Right atrium auricular region (tissue), 2 donors: ENCODE measurements around the gene PZP. TPM values are rescaled to one million over a fixed set of nuclear protein-coding genes. Genes with fewer than 3 reads are reported as not detected.

Experiments used
- DNase-seq: peaks from one replicate; pipeline ENCODE4 v3.0.0-alpha.2; 2019; ENCODE audit warnings: low spot score
- H3K27ac ChIP-seq, 2 donors: fragments of 200-600 bp; sonication (generic); 1 replicate in 1 of 2; 2 replicates in 1 of 2; pipeline ENCODE4 v1.5.1; 2016 to 2019
- H3K27me3 ChIP-seq, 2 donors: fragments of 200-600 bp; sonication (generic); one replicate each; pipeline versions ENCODE4 v1.5.1 to v1.6.0; 2017 to 2019
- H3K36me3 ChIP-seq: fragments of 200-600 bp; sonication (generic); one replicate; pipeline ENCODE4 v1.5.1; 2016
- H3K4me1 ChIP-seq, 2 donors: fragments of 200-600 bp; sonication (generic); one replicate each; pipeline versions ENCODE4 v1.5.1 to v1.6.0; 2017 to 2019
- H3K4me3 ChIP-seq, 2 donors: fragments of 200-600 bp; sonication (generic); 1 replicate in 1 of 2; 2 replicates in 1 of 2; pipeline ENCODE4 v1.5.1; 2017 to 2019; ENCODE audit warnings: mild to moderate bottlenecking in 1 of 2, moderate library complexity in 1 of 2
- H3K9me3 ChIP-seq, 2 donors: fragments of 200-600 bp; sonication (generic); one replicate each; pipeline ENCODE4 v1.5.1; 2019
- CTCF ChIP-seq, 2 donors: fragments of 200-600 bp; sonication (generic); IDR thresholded peaks; one replicate each; pipeline ENCODE4 v1.5.1; 2019; ENCODE audit warnings: antibody characterized with exemption in 2 of 2
- total RNA-seq, 2 donors: library from RNA; depleted of rRNA; stranded (reverse); fragments of >200 nt; gene quantifications; one replicate each; pipeline ENCODE4 v1.1.0, GENCODE V29; 2016

PZP gene
- total RNA-seq, 2 donors from 2014 or later = not detected

- H3K36me3 ChIP-seq = no peaks in the 10 kb centered on the region
- TF ChIP-seq CTCF (IDR thresholded peaks at IDR 0.05) = no peak
- H3K9me3 ChIP-seq = no peaks in the 10 kb centered on the region
- no peak overlapping the region for H3K27ac ChIP-seq
- no peak overlapping the region for H3K4me3 ChIP-seq
- H3K4me1 ChIP-seq = no peaks in the 10 kb centered on the region
- H3K27me3 ChIP-seq = no peaks in the 10 kb centered on the region
- DNase-seq = no peak
Observed at GRCh38 chr12:9252256-9252655, 44.1 kb upstream of the PZP start.

- Histone ChIP-seq H3K27ac (no peak overlapping the region), H3K9me3 (no peaks in the 10 kb centered on the region), H3K4me3 (no peak overlapping the region), H3K4me1 (peaks cover 0 to 8% of the 10 kb centered on the region in 2 donors), H3K36me3 (no peaks in the 10 kb centered on the region), H3K27me3 (no peaks in the 10 kb centered on the region)
- no peak for DNase-seq
- TF ChIP-seq CTCF (IDR thresholded peaks at IDR 0.05) = no peak
Observed at GRCh38 chr12:9248435-9248834, 40.2 kb upstream of the PZP start.

GRCh38 chr12:9244894-9245293 is 36.7 kb upstream of the PZP start:
- no peak overlapping the region for H3K27ac ChIP-seq
- peaks cover 0 to 8% of the 10 kb centered on the region in 2 donors for H3K4me1 ChIP-seq
- H3K9me3 ChIP-seq = no peaks in the 10 kb centered on the region
- H3K4me3 ChIP-seq = no peak overlapping the region
- no peaks in the 10 kb centered on the region for H3K27me3 ChIP-seq
- no peak for TF ChIP-seq CTCF (IDR thresholded peaks at IDR 0.05)
- H3K36me3 ChIP-seq = no peaks in the 10 kb centered on the region
- DNase-seq = no peak

DNA sequence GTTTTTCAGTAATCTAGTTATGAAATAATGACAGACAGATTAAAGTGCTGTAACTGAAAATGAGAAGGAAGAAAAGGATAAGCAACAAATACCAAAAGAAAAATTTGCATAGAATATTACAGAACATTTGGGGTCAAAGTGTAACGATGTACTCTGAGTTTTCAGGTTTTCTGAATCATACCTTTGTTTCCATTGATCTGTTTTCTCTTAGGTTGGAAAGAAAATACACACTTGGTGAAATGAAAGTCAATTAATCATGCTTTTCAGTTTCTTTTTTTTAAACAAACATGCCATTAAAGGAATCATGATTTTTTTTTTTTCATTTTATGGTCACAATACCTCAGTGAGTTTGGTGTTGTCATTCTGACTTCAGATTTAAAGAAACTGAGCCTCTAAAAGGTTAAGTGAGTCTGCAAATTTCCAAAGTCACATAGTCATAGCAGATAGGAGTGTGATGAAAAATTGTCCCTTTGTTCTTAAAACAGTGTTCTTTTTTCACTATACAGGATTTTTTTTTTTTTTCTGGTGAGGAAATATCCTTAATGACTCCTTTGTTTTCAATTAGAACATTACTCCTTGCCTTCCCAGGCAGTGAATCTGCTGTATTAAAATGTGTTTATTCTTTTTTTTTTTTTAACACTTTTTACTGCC is 35.9 kb upstream of the PZP start:
- TF ChIP-seq CTCF (IDR thresholded peaks at IDR 0.05) = no peak
- H3K36me3 ChIP-seq = no peaks in the 10 kb centered on the region
- no peaks in the 10 kb centered on the region for H3K27me3 ChIP-seq
- peaks cover 0 to 8% of the 10 kb centered on the region in 2 donors for H3K4me1 ChIP-seq
- no peak overlapping the region for H3K4me3 ChIP-seq
- no peak overlapping the region for H3K27ac ChIP-seq
- no peaks in the 10 kb centered on the region for H3K9me3 ChIP-seq
- DNase-seq = no peak

DNA sequence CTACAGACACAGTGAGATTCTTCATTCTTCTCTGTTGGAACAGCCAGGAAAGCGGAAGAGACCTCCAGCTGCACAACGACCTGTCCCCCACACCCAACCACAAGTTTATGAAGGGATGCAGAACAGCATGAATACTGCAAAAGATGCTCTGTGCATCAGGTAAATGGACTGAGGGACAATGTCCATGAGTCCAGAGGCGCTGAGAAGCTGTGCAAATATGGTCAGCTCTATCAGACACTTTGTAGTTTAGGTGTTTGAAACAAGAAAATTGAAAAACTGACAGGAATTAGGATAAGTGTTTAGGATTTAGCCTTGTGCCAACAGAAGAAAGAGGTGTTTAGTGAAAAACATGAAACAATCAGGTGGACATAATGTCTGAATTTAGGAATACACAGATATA is 33.1 kb upstream of the PZP start:
- H3K9me3 ChIP-seq = no peaks in the 10 kb centered on the region

More for the DNA sequence above, 33.1 kb upstream of the PZP start:
- Histone ChIP-seq H3K27ac (no peak overlapping the region), H3K27me3 (no peaks in the 10 kb centered on the region), H3K4me1 (peaks cover 0 to 8% of the 10 kb centered on the region in 2 donors), H3K36me3 (no peaks in the 10 kb centered on the region), H3K4me3 (no peak overlapping the region)
- DNase-seq = no peak
- no peak for TF ChIP-seq CTCF (IDR thresholded peaks at IDR 0.05)
